ENCODE results near the gene ICAM1. TPM values are rescaled to one million over a fixed set of nuclear protein-coding genes. Genes with fewer than 3 reads are reported as not detected.

ICAM1 gene
- total and polyA plus RNA-seq, 7 experiments from 2014 or later: 1.2 to 47.2 (median 4.2) TPM

GRCh38 chr19:10291554-10292205, 20.8 kb downstream of the ICAM1 start:
- Histone ChIP-seq H3K9me3 (ENCODE audit: control insufficient read depth in 2 of 3, low read length in 3 of 3) (no peaks in the 10 kb centered on the region), H3K27ac (ENCODE audit: low read depth, low read length) (no peak overlapping the region), H3K36me3 (ENCODE audit: control insufficient read depth in 2 of 3, insufficient read depth in 3 of 3, low read length in 3 of 3) (no peaks in the 10 kb centered on the region), H3K4me3 (ENCODE audit: low read length) (peak overlapping the region; percentile 54), H3K4me1 (ENCODE audit: control insufficient read depth in 2 of 2, insufficient read depth in 2 of 2, low read length in 2 of 2) (peaks cover 62 to 73% of the 10 kb centered on the region in 2 donors), H3K27me3 (ENCODE audit: control insufficient read depth in 2 of 2, insufficient read depth in 2 of 2, low read length in 2 of 2) (peaks cover 8 to 58% of the 10 kb centered on the region in 2 donors)
- Mint-ChIP-seq H3K4me3 (peak overlapping the region; percentile 70 to 87 (median 81)), H3K27ac (peak overlapping the region in 3 of 9 donors; percentile 34 to 80 (median 48)), H3K27me3 (peaks cover 43 to 79% (median 52%) of the 10 kb centered on the region in 5 donors), H3K36me3 (peaks cover 0 to 12% (median 0%) of the 10 kb centered on the region in 5 donors), H3K4me1 (peaks cover 44 to 75% (median 66%) of the 10 kb centered on the region in 7 donors), H3K9me3 (peaks cover 0 to 4% (median 0%) of the 10 kb centered on the region in 11 donors)
- CTCF ChIA-PET: interaction anchor here (1.5 kb wide), 2 partner anchors 22 to 97 kb away, joined by 5 read pairs; no protein-coding TSS in a partner anchor
- DNase-seq (peak in 2 of 9 donors; percentile 23 to 29), ATAC-seq (no peak)
- POLR2A ChIA-PET: interaction anchor here (0.6 to 5.3 kb wide), 2 partner anchors 12 to 21 kb away, joined by 6 to 28 read pairs; partner anchors contain the start of gene ICAM1
- intact Hi-C loops (cut with micrococcal nuclease): loop anchor here in 1 of 2 donors (5.0 kb wide), 1 partner anchor 221 kb away; no protein-coding TSS in a partner anchor

- peaks cover 44 to 71% (median 60%) of the 10 kb centered on the region in 7 donors for H3K4me1 Mint-ChIP-seq
- H3K9me3 Mint-ChIP-seq: peaks cover 0 to 4% (median 0%) of the 10 kb centered on the region in 11 donors
- Histone ChIP-seq H3K36me3 (ENCODE audit: control insufficient read depth in 2 of 3, insufficient read depth in 3 of 3, low read length in 3 of 3) (no peaks in the 10 kb centered on the region), H3K9me3 (ENCODE audit: control insufficient read depth in 2 of 3, low read length in 3 of 3) (no peaks in the 10 kb centered on the region), H3K4me1 (ENCODE audit: control insufficient read depth in 2 of 2, insufficient read depth in 2 of 2, low read length in 2 of 2) (peaks cover 62 to 66% of the 10 kb centered on the region in 2 donors), H3K27ac (ENCODE audit: low read depth, low read length) (no peak overlapping the region), H3K4me3 (ENCODE audit: low read length) (peak overlapping the region; percentile 54), H3K27me3 (ENCODE audit: control insufficient read depth in 2 of 2, insufficient read depth in 2 of 2, low read length in 2 of 2) (peaks cover 8 to 55% of the 10 kb centered on the region in 2 donors)
- intact Hi-C loops (cut with micrococcal nuclease): loop anchor here in 1 of 2 donors (5.0 kb wide), 1 partner anchor 220 kb away; no protein-coding TSS in a partner anchor
- peak; percentile 74 for ATAC-seq
- peak overlapping the region; percentile 70 to 87 (median 80) for H3K4me3 Mint-ChIP-seq
- ChIA-PET POLR2A (interaction anchor here (5.3 kb wide), 1 partner anchor 22 kb away, joined by 28 read pairs; the partner anchor contains the start of gene ICAM1), CTCF (interaction anchor here (1.5 kb wide), 2 partner anchors 23 to 96 kb away, joined by 5 read pairs; no protein-coding TSS in a partner anchor)
- peaks cover 43 to 81% (median 52%) of the 10 kb centered on the region in 5 donors for H3K27me3 Mint-ChIP-seq
- H3K36me3 Mint-ChIP-seq: peaks cover 0 to 12% (median 0%) of the 10 kb centered on the region in 5 donors
- H3K27ac Mint-ChIP-seq: peak overlapping the region in 4 of 9 donors; percentile 34 to 88 (median 68)
- peak in 8 of 9 donors; percentile 49 to 85 (median 54) for DNase-seq
These were observed 21.4 kb downstream of the ICAM1 start for GRCh38 chr19:10292206-10292788.

- CTCF ChIA-PET: interaction anchor here (1.5 kb wide), 2 partner anchors 24 to 96 kb away, joined by 5 read pairs; no protein-coding TSS in a partner anchor
- H3K27ac Mint-ChIP-seq: peak overlapping the region in 4 of 9 donors; percentile 45 to 88 (median 82)
These were observed 22.1 kb downstream of the ICAM1 start for GRCh38 chr19:10292789-10293636.

GRCh38 chr19:10293637-10294367, 22.9 kb downstream of the ICAM1 start:
- no peak for DNase-seq
- Histone ChIP-seq H3K4me3 (ENCODE audit: low read length) (no peak overlapping the region), H3K36me3 (ENCODE audit: control insufficient read depth in 2 of 3, insufficient read depth in 3 of 3, low read length in 3 of 3) (no peaks in the 10 kb centered on the region), H3K9me3 (ENCODE audit: control insufficient read depth in 2 of 3, low read length in 3 of 3) (no peaks in the 10 kb centered on the region), H3K27ac (ENCODE audit: low read depth, low read length) (no peak overlapping the region), H3K27me3 (ENCODE audit: control insufficient read depth in 2 of 2, insufficient read depth in 2 of 2, low read length in 2 of 2) (peaks cover 3 to 44% of the 10 kb centered on the region in 2 donors), H3K4me1 (ENCODE audit: control insufficient read depth in 2 of 2, insufficient read depth in 2 of 2, low read length in 2 of 2) (peaks cover 53 to 56% of the 10 kb centered on the region in 2 donors)
- intact Hi-C loops (cut with micrococcal nuclease): loop anchor here in 1 of 2 donors (5.0 kb wide), 1 partner anchor 218 kb away; no protein-coding TSS in a partner anchor
- Mint-ChIP-seq H3K27me3 (peaks cover 34 to 69% (median 43%) of the 10 kb centered on the region in 5 donors), H3K27ac (peak overlapping the region in 3 of 9 donors; percentile 45 to 88 (median 87)), H3K4me1 (peaks cover 35 to 58% (median 46%) of the 10 kb centered on the region in 7 donors), H3K4me3 (peak overlapping the region in 8 of 10 donors; percentile 33 to 87 (median 78)), H3K36me3 (peaks cover 0 to 9% (median 0%) of the 10 kb centered on the region in 5 donors), H3K9me3 (peaks cover 0 to 4% (median 0%) of the 10 kb centered on the region in 11 donors)
- ChIA-PET CTCF (no interaction called here), POLR2A (no interaction called here)
- ATAC-seq: no peak

More at GRCh38 chr19:10292789-10293636, 22.1 kb downstream of the ICAM1 start:
- Histone ChIP-seq H3K4me3 (ENCODE audit: low read length) (peak overlapping the region; percentile 54), H3K27me3 (ENCODE audit: control insufficient read depth in 2 of 2, insufficient read depth in 2 of 2, low read length in 2 of 2) (peaks cover 8 to 49% of the 10 kb centered on the region in 2 donors), H3K9me3 (ENCODE audit: control insufficient read depth in 2 of 3, low read length in 3 of 3) (no peaks in the 10 kb centered on the region), H3K36me3 (ENCODE audit: control insufficient read depth in 2 of 3, insufficient read depth in 3 of 3, low read length in 3 of 3) (no peaks in the 10 kb centered on the region), H3K4me1 (ENCODE audit: control insufficient read depth in 2 of 2, insufficient read depth in 2 of 2, low read length in 2 of 2) (peaks cover 58 to 61% of the 10 kb centered on the region in 2 donors), H3K27ac (ENCODE audit: low read depth, low read length) (no peak overlapping the region)
- peak in 2 of 9 donors; percentile 11 to 29 for DNase-seq
- no peak for ATAC-seq
- Mint-ChIP-seq H3K27me3 (peaks cover 40 to 75% (median 48%) of the 10 kb centered on the region in 5 donors), H3K9me3 (peaks cover 0 to 4% (median 0%) of the 10 kb centered on the region in 11 donors), H3K36me3 (peaks cover 0 to 9% (median 0%) of the 10 kb centered on the region in 5 donors), H3K4me3 (peak overlapping the region; percentile 34 to 87 (median 80)), H3K4me1 (peaks cover 41 to 64% (median 52%) of the 10 kb centered on the region in 7 donors)
- POLR2A ChIA-PET: interaction anchor here (5.3 kb wide), 1 partner anchor 22 kb away, joined by 28 read pairs; the partner anchor contains the start of gene ICAM1
- intact Hi-C loops (cut with micrococcal nuclease): loop anchor here in 1 of 2 donors (5.0 kb wide), 1 partner anchor 219 kb away; no protein-coding TSS in a partner anchor

- H3K4me1 ChIP-seq (ENCODE audit: control insufficient read depth in 2 of 2, insufficient read depth in 2 of 2, low read length in 2 of 2): peaks cover 48 to 52% of the 10 kb centered on the region in 2 donors
- no peak overlapping the region for H3K27ac ChIP-seq (ENCODE audit: low read depth, low read length)
- intact Hi-C loops (cut with micrococcal nuclease): loop anchor here in 1 of 2 donors (5.0 kb wide), 1 partner anchor 218 kb away; no protein-coding TSS in a partner anchor
- H3K4me3 ChIP-seq (ENCODE audit: low read length): no peak overlapping the region
- ATAC-seq (no peak), DNase-seq (peak in 1 of 9 donors; percentile 5)
- H3K36me3 Mint-ChIP-seq: peaks cover 0 to 9% (median 0%) of the 10 kb centered on the region in 5 donors
- peak overlapping the region in 9 of 10 donors; percentile 9 to 87 (median 40) for H3K4me3 Mint-ChIP-seq
- H3K27me3 Mint-ChIP-seq: peaks cover 33 to 64% (median 42%) of the 10 kb centered on the region in 5 donors
- H3K9me3 Mint-ChIP-seq: peaks cover 0 to 4% (median 0%) of the 10 kb centered on the region in 11 donors
- H3K9me3 ChIP-seq (ENCODE audit: control insufficient read depth in 2 of 3, low read length in 3 of 3): no peaks in the 10 kb centered on the region
- ChIA-PET CTCF (no interaction called here), POLR2A (no interaction called here)
- H3K36me3 ChIP-seq (ENCODE audit: control insufficient read depth in 2 of 3, insufficient read depth in 3 of 3, low read length in 3 of 3): no peaks in the 10 kb centered on the region
- peaks cover 0 to 39% of the 10 kb centered on the region in 2 donors for H3K27me3 ChIP-seq (ENCODE audit: control insufficient read depth in 2 of 2, insufficient read depth in 2 of 2, low read length in 2 of 2)
- H3K4me1 Mint-ChIP-seq: peaks cover 31 to 53% (median 40%) of the 10 kb centered on the region in 7 donors
- H3K27ac Mint-ChIP-seq: peak overlapping the region in 1 of 9 donors; percentile 66
These were observed 23.4 kb downstream of the ICAM1 start for GRCh38 chr19:10294368-10294697.

All from naive thymus-derived CD4-positive, alpha-beta T cell (primary cell).